NCI-H345 (cell line): ENCODE results near the gene ARHGEF17.
A peak's percentile ranks its signal among the peaks of the same experiment; 100 is the strongest.

Experiments used
- DNase-seq: peaks from one replicate; lab custom pipeline; 2025; lab: John Stamatoyannopoulos, UW

ARHGEF17 gene

DNA sequence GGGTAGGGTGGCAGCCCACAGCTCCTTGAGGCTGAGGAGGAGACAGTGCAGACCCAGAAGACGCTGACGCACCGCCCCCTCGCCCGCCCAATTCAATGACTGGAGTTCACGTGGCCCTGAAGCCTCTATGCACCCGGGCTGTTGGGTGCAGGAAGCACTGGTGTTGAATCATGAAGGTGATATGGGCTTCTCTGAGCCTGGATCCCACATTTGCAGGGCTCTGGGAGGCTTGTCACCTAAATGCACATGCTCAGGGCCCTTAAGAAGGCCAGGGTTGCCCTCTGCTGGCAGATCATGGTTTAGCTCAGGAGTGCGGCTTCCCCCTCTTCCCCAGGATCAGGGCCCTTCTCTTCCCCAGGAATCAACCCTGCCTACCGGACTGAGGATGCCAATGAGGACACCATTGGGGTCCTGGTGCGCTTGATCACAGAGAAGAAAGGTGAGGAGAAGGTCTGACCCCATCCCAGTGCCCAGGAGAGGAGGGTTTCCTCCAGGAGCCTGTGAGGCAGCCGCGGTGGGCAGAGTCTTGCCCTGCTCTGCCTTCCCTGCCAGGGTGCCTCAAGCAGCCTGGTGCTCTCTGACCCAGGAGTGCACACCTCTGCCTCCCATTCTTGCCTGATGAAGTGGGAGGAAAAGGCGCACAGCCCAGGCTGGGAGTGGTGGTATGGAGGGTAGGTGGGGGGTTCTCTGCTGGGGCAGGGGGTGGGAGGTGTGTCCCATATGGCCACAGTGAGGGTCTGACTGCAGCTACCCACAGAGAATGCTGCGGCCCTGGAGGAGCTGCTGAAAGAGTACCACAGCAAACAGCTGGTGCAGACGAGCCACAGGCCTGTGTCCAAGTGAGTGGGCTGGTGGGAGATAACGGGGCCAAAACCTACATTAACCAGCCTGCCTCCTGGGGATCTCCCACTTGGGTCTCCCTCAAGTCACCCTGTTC, 85.7 kb downstream of the ARHGEF17 start:
- DNase-seq: peak; percentile 48

DNA sequence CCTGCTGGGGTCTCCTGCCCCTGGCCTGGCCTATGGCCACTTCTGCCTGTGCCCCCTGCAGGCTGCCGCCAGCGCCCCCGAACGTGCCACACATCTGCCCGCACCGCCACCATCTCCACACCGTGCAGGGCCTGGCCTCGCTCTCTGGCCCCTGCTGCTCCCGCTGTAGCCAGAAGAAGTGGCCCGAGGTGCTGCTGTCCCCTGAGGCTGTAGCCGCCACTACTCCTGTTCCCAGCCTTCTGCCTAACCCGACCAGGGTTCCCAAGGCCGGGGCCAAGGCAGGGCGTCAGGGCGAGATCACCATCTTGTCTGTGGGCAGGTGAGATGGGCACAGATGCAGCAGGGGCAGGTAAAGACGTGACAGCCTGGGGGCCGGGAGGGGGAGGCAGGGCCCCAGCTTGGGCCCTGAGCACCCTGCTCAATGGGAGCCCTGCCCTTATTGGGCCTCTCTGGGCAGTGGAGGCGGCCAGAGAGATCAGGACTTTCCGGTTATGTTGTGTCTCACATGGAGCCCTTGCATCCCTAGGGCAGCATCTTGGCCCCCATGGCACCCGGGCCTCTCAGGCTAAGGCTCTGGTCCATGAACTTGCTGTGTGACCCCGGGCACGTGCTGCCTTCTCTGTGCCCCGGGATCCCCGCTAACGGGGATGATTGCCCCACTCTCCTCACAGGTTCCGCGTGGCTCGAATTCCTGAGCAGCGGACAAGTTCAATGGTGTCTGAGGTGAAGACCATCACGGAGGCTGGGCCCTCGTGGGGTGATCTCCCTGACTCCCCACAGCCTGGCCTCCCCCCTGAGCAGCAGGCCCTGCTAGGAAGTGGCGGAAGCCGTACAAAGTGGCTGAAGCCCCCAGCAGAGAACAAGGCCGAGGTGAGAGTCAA, 86.6 kb downstream of the ARHGEF17 start:
- no peak for DNase-seq

DNA sequence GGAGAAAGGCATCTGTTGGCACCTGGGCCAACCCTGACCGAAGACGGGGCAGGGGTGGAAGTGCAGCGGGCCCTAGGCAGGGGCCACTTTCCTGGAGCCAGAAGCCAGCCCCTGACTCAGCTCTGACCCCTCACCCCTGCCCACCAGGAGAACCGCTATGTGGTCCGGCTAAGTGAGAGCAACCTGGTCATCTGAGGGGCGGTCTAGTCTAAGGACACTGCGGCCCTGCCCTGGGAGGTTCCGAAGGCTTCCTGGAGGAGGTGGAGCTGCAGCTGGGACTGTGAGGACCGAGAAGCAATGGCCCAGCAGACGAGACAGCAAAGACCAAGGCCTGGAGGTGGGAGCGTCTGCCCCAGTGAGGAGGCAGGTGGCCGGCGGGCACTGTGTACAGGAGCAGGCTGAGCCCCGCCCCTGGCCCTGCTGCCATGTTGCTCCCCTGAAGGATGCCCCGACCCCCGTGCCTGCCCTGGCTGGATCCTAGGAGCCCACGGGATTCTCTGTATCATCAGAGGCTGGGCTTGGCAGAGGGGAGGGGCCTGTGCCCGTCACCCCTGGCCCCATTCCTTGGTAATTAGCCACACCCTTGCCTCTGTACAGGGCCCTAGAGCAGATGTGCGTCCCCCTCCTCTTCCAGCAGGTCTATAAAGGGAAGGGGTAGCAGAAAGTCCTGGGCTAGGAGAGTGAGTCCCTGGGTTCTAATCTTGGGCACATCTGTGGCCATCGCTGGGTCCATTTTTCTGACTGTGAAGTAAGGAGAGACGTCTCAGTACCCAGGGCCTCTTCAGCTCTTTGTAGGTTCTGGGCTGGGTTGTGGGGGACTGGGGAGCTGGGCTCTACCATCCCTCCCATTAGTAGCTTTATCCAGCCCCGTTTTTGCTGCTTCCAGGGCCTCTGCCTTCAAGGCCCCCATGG, 87.5 kb downstream of the ARHGEF17 start:
- DNase-seq: no peak

DNA sequence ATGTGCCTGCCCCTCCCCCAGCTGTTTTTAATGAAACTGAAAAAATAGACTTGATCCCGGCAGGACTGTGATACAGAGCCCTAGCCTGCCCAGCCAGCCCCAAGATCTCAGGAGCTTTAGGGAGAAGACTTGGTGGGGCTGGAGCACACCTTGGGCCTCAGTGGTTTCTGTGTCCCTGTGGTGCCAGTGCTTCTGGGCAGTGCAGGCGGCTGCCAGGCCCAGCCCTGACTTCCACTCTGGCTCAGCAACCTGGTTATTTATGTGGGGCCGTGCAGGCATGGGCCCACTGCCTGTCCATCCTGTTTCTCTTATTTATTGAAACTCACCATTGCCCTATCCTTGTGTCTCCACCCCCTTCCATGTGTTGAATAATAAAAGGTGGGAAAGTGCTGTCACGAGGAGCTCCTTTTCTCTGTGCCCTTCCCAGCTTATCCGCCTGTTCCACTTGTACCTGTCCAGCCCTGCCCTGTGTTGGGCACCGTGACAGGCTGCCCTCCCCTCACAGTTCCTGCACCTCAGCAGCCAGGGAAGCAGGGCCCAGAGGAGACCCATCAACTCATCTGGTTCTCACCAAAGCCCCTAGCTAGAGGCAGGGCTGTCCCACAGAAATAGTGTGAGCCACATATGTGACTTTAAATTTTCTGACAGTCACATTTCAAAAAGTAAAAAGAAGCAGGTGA, 88.3 kb downstream of the ARHGEF17 start:
- no peak for DNase-seq

DNA sequence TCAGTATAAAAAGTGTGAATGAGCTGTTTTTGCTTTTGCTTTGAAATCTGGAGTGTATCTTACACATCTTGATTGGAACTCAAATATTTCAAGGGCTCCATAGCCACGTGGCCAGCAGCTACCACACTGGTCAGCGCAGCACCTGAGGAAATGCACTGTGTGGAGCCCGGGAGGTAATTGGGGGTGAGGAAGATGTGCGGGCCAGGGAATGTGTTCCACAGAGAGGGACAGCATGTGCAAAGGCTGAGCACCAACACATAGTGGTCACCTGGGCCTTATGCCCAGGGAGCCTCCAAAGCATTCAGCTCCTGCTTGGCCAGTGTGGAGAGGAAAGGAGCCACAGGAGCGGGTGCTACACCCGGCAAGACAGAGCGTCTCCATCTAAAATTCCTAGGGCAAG, 88.9 kb downstream of the ARHGEF17 start:
- no peak for DNase-seq

DNA sequence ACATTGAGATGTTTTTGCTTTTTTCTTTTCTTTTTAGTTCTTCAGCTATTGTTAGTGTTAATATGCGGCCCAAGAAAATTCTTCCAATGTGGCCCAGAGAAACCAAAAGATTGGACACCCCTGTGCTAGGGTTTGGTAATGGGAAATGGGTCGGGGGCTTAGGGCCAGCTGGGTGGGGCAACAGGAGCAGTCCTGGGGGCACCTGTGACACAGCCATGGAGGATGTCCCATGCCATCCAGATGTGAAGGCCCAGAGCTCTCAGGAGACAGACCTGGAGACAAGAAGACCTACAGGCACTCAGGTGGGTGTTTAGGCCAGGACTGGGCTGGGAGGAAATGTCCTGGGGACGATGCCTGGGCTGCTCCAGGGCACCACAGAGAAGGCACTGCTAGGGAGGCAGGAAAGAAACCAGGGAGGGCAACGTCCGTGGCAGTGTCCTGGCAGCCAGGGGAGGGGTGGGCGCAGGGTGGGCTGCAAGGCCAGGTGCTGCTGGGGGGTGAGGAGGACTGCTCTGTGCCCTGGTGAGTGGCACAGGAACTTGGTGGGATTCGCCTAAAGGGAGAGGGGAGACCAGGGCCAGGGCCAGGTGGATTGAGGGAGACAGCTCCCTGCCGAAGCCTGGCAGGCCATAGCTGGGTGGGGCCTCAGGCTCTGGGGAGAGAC, 89.5 kb downstream of the ARHGEF17 start:
- no peak for DNase-seq

DNA sequence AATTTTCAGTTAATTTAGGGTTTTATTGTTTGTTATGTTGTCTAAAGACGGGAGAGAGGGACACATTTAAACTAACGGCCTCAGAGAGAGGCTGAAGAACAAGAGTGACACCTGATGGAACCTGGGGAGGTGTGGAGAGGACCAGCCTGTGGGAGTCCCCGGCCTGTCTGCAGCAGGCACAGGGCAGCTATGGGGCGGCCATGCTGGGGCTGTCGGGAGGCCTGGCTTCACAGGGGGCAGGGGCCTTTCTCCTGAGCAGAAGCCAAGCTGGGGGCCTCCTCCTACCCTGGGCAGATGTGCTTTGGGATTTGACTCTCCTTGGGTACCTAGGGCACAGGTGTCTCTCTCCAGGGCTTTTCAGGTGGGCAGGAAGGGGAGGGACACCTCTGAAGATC, 90.1 kb downstream of the ARHGEF17 start:
- no peak for DNase-seq

DNA sequence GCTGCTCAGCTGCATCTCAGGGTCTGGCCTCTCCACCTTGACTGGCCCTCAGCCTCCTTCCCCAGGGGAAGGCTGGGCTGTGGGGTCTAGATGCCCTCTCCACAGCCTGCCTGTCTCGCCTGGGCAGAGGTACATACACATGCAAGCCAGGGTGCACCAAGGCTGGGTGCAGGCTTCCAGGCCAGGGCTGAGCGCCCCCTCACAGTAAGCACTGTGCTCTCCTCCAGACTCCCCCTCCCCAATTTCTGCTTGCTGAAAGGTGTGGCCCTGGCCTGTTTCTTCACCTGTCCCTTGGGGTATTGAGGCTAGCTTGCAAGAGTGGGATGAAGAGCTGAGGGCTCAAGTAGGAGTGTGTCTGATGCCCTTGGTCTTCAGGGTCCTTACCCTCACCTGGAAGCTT, 90.6 kb downstream of the ARHGEF17 start:
- DNase-seq: no peak

DNA sequence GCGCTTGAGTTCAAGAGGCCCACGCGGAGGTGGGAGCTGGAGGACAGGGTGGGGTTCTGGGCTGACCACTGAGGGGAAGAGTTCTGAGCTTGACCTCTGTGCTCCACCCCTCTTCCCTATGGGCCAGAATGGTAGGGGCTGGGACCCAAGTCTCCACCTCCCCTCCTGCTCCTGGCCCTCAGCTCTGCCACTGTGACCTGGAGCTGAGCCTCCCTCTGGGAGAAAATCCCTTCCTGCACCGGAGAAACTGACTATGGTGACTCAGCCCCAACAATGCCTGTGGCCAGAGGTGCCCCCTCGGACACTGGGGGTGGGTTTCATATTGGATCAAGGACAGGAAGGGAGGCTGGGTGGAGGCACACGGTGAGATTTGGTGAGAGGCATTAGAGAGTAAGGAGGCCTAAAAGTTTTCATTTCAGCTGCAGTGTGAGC, 91.1 kb downstream of the ARHGEF17 start:
- DNase-seq: no peak

DNA sequence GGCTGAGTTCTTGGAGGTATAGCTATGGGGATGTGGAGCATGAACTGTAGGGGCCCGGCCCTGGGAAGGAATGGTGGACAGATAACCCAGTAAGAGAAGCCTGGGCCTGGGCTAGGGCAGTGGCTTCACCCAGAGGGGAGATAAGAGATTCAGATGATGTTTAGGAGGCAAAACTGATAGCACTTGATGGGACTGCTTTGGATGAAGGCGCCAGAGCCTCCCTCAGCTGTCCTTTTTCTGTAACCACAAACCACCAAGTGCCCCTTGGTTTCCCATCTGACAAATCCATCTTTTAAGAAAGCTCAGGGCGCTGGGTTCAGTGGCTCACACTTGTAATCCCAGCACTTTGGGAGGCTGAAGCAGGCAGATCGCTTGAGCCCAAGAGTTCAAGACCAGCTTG, 91.6 kb downstream of the ARHGEF17 start:
- DNase-seq: no peak

DNA sequence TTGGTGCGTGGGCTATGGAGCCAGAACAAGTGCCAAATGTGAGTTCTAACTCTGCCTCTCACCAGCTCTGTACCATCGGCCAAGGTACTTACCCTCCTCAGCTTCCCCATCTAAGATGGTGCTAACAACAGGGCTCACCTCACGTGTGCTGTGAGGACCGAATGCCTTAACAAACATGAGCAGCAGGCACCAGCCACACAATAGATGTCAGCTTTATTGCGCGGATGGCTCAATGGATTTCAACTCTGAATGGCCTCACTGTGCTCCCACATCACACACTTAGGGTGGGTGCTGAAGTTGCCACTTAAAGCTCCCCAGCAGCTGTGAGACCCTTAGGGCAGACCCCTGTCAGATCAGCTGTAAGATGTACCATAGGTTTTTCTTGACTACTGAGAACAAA, 92.2 kb downstream of the ARHGEF17 start:
- no peak for DNase-seq

DNA sequence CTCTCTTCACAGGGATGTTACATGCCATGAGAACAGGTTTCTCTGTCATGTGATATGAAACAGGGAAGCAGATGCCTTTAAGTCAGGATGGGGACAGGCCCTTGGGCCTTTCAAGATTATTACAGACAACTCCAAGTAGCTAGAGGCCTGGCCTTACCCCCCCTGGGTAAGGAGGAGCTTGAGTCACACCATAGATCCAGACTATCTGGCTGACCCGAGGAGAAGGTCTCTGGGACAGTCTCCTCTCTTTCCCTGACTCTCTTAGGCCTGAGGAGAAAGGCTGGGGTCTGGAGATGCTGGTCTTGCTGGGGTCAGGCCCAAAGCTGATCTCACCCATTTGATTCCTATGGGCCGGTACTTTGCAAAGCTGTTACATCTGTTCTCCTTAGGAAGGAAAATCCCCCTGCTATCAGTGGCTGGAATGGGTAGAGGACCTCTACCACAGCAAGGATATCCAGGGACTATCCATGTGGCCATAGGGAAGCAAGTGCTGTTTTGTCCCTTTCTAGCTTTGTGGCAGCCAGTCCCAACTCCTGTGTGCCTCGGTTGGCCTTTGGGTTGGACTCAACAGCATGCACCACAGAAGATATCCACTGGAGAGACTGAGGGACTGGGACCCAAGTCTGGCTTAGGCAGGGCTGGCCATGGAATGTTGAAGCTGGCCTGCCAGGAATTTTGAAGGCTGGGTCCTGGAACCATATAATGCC, 93.3 kb downstream of the ARHGEF17 start:
- DNase-seq: no peak

DNA sequence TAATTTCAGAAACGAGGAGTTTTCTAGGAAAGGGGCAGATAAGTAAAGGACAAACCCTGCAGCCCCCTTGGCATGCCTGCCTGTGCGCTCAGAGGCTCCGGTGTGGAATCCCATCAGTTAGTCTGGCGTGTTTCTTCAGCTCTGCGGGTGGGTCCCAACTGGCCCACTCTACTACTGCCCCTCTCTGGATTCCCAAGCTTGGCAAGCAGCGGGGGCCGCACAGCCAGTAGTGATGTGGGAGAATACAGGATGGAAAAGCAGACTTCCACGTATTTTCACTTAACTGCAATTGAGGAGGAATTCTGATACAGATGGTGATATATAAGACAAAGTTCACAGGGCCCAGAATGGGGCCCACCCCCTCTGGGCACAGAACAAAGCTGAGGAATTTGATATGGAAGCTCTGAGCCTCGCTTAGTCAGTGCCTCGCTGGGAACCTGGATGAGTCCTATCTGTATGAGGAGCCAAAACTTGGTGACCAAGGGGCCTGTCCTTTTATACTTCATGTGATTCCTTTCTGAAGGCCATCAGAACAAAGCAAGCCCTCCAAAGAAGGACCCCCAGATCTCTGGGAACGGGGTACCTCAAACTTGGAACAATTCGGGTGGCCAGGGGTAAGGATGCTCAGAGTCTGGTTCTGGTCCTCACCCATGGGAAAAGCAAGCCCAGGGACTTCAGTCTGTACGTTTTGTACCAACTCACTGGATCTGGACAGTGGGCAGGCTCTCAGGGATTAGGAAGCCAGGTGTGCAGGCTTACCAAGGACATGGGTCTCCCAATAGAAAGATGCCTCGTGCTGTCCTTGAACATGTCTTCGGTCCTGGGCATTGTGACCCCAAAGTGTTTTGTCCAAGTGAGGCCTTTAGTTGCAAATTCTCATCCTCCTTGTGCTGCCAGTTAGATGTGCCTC, 94.1 kb downstream of the ARHGEF17 start:
- no peak for DNase-seq

DNA sequence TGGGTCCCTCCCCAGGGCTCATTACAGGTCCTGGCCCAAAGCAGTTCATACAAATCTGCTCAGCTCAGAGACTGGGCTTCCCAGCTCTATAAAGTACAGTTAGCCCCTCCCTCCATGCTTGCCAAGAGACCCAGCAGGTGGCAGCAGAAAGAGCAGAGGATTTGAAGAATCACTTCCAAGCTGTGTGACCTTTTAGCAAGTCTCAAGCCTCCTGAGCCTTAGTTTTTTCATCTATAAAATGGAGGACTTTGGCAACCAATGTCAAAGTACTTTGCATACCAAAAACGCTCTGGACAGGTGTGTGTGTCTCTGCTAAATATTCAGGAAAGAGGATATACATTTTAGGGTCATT, 94.7 kb downstream of the ARHGEF17 start:
- DNase-seq: no peak

DNA sequence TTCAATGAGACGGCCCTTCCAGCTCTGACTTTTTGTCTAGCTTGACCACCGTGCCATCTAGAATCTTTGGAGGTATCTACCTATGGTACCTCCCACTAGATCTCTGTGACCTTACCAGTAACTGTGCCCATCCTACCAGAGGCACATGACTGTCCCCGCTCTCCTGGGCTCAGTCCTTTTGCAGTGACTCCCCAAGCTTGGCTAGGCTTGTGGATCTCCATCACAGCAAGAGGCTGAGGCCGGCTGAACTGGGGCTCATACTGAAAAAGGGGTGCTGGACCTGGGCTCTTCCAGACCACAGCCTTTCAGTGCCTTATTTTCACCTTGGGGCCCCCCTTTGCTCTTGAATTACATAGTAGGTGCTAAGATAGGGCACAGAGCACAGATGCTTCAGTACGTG, 95.5 kb downstream of the ARHGEF17 start:
- DNase-seq: no peak

DNA sequence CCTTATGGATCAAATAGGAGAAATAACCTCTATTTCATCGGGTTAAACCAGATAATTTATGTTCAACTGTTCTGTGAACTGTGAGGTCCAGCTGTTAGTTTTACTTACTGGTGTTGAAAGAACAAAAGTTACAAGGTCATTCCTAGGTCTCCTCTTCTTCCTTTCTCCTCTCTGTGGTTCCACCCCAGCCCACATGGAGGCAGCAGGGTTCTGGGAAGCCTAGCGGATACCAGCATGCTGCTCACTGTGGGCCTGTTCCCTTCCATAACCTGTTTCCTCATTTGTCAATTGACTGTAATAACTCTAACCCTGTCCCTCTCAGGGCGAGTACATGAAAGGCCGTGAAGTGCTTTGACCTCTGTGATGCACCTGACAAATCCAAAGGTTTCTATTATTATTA, 96.0 kb downstream of the ARHGEF17 start:
- DNase-seq: peak; percentile 4

DNA sequence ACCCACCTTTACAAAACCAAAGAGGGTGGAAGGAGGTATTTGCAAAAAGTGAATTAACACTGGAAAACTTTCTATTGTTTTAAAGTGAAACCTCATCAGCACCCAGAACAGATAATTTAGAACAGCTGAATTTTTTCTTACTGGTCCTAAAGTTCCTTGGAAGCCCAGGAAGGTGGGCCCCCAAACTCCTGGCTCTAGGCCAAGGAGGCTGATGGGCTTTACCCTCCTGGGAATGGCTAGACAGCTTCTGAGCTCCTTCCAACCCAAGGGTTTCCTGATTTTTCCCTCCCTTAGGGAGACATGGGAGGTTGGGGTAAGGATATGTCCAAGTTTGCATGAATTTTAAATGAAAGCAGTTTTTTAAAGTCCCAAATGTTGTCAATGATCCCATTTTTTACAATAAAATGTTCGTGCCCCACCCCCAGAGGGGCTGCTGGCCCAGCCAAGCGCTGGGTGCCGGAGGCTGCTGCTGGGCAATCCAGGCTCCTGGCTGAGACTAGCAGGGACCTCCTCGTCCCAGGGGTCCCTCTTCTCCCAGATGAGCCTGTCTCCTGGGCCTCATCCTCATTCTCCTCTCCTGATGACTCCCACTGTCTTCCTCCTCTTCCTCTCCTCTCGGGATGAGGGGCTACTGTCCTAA, 96.5 kb downstream of the ARHGEF17 start:
- DNase-seq: no peak

DNA sequence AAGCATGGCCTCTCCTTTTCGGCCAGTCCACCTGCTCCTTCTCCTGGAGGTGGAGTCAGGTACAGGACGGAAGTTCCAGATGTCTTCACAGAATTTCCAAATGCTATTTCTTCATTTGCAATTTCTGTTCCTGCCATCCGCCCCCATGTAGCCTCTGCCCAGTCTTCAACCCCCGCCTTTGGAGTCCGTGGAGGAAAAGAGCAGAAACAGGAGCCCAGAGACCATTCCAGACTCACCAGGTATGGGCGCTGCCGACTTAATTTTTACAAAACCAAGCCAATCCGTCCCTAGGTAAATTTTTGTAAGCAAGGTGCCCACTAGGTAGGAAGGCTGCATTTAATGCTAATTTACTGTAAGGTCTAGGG, 97.1 kb downstream of the ARHGEF17 start:
- no peak for DNase-seq

DNA sequence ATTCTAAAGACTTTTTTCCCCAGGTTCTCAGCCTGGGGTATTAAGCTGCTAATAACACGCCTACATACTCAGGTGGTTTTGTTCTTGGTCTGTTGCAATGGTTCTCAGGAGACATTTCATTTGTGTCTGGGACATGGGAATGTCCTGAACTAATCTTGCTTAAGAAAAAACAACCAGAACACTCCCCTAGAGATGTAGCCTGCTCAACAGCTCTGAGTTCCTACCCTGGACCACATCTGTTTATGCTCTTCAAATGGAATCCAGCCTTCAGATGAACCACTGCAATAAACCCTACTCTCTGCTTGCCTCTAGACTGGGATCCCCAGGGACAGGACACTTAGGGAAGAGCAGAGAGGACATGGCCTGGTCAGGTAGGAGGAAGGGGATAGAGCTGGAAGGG, 98.1 kb downstream of the ARHGEF17 start:
- DNase-seq: no peak
